Stimulated activated CD4-positive, alpha-beta T cell treated with anti-CD3 and anti-CD28 coated beads, Interleukin-12 subunit alpha, Interleukin-12 subunit beta, amount 100 ng/mL, for 4 hours (primary cell): ENCODE measurements around the gene TMEM143.

Source experiments
- DNase-seq: peaks from one replicate; pipeline ENCODE4 v3.0.0-alpha.2; 2020

The TMEM143 gene

DNA sequence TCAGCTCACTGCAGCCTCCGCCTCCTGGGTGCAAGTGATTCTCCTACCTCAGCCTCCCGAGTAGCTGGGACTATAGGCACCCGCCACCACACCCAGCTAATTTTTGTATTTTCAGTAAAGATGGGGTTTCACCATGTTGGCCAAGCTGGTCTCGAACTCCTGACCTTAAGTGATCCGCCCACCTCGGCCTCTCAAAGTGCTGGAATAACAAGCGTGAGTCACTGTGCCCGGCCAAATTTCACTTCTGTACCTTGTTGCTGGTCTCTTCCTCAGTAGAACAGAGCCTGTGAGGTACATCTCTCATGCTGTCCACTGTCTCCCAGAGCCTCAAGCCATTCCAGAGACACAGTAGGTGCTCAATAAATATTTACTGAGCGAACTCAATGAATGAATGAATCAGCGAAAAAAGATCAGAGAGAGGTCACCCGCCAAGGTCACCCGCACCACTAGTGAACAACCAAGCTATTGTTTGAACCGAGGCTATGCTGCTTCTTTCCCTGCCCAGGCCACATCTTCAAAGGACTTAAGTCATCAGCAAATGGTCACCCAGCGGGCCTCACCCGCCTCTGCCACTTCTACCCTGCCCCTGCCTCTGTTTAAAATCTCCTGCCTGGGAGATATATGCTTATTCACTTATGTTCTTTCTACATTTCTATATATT lies 9.3 kb downstream of the TMEM143 start:
- no peak for DNase-seq

DNA sequence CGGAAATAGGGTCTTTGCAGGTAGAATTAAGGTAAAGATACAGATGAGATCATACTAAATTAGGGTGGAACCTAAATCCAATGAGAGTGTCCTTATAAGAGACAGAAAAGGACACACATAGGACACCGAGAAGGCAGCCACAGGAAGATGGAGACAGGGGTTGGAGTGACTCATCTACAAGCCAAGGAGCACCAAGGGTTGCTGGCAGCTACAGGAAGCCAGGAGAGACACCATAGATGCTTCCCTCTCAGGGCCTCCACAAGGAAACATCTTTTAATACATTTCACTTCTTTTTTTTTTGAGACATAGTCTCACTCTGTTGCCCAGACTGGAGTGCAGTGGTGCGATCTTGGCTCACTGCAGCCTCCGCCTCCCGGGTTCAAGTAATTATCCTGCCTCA lies 10.1 kb downstream of the TMEM143 start:
- no peak for DNase-seq

DNA sequence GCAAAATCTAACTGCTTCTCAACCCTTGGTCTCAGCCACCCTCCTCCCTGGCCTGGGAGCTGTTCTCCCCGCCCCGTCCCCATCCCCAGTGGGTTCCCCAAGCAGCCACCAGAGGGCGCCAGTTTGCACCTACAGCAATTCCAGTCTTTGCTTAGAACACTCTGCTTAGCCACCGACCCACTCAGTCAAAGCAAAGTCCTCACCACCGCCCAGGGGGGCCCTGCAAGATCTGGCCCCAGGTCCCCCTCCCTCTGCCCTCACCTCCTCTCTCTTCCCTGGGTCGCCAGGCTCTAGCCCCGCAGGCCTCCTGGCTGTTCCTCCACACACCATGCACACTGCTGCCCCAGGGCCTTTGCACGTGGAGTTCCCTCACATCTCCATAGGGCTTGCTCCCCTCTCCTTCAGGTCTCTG lies 12.4 kb downstream of the TMEM143 start:
- peak; percentile 80 for DNase-seq

DNA sequence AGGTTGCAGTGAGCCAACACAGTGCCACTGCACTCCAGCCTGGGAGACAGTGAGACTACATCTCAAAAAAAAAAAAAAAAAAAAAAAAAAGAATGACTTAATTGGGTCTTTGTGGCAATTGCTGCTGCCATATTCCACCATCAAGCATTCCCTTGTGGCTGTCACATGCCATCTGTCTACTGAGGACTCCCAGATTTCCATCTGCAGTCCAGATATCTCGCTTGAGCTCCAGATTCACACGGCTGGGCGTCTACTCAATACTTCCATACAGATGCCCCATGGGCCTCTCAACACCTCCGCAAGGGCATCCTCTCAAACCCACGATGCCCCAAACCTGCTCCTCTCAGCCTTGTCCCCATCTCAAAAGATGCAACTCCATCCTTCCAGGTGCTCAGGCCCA lies 12.9 kb downstream of the TMEM143 start:
- no peak for DNase-seq

DNA sequence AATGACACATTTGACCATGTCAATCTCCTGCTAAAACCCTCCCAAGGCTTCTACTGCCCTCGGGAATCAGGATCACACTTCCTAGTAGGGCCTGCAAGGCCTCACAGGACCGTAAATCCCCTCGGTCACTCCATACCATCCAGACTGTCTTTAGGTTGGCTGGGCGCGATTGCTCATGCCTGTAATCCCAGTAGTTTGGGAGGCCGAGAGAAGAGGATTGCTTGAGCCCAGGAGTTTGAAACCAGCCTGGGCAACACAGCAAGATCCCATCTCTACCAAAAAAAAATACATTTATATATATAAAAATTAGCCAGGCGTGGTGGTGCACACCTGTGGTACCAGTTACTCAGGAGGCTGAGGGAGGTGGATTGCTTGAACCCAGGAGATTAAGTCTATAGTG lies 15.0 kb downstream of the TMEM143 start:
- DNase-seq: no peak

DNA sequence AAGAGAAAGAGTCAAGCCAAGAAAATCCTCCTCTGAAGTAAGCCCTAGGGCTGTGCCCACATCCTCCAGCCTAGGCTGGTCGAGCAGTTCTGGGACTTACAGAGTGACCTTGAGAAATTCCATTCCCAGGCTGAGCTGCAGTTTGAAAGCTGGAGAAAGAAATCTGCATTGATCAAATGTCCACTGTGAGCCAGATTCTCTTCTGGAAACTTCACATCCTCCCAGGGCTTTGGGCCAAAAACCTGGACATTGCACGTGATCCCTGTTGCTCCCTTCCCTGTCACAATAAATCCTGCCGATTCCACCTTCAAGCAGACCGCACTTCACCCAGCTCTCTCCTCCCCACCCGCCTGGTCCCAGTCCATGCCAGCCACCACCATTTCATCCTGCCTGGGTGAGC lies 15.7 kb downstream of the TMEM143 start:
- DNase-seq: no peak

DNA sequence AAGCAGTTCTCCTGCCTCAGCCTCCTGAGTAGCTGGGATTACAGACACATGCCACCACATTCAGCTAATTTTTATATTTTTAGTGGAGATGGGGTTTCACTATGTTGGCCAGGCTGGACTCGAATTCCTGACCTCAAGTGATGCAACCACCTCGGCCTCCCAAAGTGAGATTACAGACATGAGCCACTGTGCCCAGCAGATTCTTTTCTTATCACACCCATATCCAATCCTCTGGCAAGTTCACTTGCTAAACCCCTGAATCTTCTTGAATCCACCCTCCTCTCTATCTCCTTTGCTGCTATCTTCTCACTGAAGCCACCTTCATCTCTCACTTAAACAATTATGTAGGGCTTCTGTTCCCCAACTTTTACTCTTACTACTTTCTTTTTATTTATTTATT lies 17.5 kb downstream of the TMEM143 start:
- no peak for DNase-seq

DNA sequence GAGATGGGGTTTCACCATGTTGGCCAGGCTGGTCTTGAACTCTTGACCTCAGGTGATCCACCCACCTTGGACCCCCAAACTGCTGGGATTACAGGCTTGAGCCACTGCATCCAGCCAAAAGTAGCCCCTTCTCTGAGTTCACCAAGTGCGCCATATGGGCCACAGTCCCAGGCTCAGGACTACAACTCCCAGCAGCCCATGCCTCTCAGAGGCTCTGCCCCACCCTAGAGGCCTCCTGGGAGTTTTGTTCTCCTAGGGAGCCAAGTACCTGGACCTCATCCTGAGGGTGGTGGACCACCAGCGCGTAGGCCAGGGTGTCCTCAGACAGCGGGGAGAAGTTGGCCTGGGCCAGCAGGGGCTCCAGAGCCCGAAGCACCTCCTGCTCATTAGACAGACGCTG lies 18.8 kb downstream of the TMEM143 start:
- no peak for DNase-seq

DNA sequence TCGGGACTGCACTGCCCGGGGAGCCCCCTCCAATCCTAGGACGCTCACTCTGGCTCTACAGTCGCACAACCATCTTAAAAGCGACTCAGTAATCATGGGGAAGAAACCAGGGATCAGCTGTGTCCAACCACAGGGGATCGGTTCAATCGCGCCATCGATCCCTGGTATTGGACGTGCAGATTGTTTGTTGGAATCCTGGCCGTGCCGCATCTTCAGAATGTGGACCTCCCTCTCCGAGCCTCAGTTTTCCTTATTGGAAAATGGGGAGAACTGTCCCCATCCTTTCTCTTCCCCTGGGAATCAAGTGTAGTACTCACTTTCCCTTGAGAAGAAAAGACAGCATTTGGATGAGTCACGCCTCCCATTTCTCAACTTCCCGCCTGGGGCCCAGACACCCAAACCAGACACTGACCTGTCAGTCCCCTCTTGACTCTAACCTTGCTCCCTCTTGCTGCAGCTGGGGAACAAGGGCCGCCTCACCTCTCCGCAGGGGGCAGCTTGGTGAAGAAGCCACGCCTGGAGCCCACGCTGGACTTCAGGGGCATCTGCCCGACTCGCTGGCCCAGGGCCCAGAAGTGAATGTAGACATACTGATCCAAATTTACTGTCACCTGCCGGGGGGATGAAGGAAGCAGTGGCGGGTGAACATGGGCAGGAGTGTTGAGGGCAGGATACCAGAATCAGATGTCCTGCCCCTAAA lies 20.7 kb downstream of the TMEM143 start:
- no peak for DNase-seq

DNA sequence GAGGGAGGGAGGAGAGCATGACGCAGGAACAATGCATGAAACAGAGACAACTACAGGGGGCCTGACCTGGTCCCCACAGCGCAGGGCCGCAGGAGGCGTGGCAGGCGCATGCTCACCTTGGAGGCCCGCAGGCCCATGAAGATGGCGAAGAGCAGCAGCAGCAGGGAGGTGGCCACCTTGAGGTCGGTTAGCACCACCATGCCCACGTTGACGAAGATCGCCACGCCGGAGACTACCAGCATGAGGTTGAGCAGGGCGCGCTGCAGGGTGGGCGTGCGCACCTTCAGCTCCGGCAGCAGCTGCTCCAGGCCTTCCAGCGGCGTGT lies 21.4 kb downstream of the TMEM143 start:
- DNase-seq: no peak

DNA sequence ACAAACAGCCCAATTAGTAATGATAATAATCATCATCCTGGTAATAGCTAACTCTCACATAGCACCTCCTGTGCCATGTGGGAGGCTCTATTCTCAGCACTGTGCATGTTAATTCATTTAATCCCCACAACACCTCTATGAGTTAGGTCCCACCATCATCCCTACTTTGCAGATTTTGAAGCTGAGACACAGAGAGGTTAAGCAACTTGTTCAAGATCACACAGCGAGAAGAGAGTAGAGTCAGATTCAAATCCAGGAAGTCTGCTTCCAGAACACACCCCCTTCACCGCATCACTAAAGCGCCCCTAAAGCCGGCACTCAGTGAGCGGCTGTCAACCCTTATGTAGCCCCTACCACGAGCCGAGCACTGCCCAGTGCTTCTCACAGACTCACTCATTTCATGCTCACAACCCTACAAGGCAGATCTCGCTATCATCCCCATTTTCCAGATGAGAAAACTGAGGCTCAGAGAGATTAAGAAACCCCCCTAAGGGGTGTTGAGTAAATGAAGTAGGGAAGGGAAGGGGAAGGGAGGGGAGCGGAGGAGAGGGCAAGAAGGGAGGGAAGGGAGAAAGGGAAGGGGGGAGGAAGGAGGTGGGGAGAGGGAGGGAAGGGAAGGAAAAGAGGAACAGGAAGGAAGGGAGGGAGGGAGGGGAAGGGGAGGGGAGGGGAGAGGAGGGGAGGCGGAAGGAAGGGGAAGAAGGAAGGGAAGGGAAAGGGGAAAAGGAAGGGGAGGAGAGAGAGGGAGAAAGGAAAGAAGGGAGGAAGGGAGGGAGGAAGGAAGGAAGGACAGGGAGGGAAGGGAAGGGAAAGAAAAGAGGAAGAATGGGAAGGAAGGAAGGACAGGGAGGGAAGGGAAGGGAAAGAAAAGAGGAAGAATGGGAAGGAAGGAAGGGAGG lies 22.0 kb downstream of the TMEM143 start:
- DNase-seq: no peak

DNA sequence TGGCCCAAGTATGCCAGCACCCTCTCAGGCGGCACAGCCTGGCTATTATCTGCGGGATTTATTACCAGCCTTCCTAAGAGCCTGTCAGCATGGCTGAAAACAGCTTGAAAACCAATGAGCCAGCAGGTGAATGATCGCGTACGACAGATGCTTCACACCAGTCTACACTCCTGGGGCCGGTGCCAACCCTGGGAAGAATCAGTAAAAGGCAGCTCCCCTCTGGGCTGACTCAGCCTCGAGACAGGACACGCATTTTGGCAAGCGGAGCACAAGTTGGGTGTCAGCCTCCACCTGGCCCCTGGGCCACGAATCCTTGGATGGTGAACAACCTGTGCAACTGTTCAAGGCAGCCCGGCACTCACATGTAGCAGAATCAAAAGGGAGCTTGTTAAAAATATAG lies 22.7 kb downstream of the TMEM143 start:
- DNase-seq: no peak

DNA sequence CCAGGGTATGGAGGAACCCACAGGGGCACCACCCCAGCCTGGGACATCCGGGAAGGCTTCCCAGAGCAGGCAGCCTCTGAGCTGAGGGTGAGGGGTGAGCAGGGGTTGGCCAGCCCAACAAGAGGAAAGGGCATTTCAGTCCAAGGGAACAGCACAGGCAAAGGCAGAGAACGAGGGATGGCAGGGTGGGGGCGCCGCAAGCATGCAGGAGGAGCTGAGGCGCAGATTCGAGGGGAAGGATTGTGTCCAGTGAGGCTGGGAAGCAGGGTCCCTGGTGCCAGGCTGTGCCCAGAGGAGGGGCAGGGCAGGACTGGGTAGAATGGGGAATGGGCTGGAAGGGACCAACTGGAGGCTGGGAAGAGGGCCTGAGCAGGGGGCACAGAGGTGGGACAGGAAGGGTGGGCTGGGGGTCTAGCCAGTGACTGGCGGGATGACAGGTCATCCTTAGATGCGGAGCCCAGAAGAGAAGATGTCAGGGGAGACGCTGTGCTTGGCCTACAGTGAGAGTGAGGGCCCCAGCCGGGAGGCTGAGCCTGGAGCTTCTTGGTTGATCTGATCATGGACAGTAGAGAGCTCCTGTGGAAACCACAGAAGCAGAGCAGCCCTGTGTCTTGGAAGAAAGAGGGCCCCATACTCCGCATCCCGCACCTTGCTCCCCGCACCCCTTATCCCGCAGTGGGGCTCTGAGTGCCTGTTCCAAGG lies 24.8 kb downstream of the TMEM143 start:
- DNase-seq: no peak

DNA sequence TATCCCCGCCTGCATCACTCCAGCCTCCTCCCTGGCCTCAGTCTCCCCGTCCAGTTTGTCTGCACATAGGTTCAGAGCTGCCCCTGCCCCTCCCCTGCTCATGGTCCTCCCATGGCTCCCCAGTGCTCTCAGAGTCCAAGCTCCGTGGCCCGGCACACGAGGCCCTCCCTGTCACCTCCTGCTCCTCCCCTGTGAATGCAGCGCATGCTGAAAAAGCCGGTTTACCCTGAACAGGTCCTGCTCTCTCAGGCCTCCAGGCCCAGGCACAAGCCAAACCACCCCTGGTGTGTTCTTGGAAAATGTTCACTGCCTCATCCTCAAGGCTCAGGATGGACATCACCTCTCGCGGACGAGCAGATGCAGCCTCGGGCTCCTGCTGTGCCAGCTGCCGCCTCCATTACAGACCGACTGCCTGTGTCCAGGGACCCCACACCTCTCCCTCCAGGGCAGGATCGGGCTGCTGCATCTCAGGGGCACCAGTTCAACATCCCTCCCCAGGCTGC lies 25.4 kb downstream of the TMEM143 start:
- DNase-seq: no peak

DNA sequence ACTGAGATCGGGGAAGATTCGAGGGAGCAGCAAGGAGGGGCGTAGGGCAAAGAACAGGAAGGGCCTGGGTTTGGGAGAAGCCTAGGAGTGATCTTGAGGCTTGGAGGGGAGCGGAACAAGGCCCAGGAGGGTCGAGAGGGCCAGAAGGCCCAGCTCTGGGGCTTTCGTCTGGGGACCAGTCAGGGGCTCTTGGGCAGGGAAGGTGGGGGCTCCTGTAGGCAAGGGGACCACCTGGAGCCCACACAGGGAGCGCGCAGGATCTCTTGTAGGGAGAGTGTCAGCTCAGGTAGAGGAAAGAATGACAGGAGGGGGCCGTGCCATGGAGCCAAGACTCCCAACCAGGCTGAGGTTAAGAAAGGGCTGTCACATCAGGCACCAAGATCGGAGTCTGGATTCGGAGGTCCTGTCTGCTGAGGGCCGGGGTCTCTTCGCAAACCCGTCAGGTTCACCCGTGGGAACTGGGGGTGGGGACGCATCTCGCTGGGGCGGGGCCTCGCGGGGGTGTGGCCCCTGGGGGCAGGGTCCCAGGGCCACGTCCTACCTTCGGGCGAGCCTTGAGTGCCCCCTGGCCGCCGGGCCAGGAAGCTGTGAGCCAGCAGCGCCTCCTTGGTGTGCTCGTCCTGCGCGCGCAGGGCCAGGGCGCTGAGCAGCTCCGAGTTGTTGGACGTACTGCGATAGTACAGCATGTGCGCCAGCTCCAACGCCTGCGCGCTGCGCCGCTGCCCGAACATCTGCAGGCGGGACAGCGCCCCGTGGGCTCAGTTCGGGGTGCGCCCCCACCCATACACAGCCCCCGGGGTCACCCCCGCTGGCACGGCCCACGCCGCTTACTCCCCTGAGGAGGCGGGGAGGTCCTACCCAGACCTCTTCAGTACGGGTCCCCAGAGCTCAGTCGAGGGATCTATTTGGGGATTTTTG lies 30.0 kb downstream of the TMEM143 start:
- peak; percentile 93 for DNase-seq

DNA sequence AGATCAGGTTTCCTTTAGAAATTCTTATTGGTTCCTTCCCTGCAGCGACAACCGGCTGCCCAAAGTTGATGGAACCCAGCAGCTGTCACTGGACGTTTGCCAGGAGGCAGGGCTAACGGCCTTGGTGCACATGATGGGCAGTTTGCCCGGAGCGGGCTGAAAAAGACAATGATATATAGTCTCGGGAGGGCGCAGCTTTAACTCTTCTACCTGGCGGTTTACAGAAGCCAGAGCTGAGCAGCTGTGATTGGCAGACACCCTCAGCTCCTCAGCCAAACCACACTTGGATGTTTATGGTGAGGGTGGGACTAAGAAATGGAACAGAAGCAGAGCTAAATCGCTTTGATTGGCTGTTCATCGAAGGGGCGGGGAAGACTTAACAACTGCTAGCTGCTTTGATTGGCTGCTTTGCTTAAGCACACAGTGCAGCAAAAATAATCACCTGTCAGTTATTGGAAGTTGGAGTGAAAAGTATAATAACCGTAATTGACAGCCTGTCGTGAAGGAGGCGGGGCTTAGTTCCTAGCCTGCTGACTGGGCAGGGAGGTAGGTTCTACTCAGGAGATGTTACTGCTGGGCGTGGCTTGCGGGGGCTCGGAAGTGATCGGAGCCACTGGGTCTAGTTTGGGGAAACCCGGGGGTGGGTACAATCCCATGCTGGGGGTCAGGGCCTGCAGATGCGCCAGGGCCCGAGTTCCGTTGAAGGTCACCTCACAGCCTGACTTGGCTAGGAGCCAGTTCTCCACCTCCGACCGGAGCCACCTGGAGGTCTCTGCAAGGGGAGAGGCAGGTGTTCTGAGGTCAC lies 30.9 kb downstream of the TMEM143 start:
- peak; percentile 84 for DNase-seq

DNA sequence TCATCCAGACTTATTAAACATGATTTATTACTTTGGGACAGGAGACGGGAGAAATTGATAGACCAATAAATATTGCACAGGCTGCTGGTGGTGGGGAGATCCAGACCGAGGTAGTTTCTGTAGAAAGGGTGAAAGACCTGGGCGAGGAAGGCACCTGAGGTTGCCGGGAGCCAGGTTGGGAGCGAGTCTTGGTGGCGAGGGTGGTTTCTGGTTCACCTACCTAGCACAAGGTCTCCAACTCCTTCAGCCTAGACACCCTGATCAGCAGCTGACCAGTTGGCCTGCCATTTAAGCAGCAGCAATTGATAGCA lies 31.4 kb downstream of the TMEM143 start:
- no peak for DNase-seq

DNA sequence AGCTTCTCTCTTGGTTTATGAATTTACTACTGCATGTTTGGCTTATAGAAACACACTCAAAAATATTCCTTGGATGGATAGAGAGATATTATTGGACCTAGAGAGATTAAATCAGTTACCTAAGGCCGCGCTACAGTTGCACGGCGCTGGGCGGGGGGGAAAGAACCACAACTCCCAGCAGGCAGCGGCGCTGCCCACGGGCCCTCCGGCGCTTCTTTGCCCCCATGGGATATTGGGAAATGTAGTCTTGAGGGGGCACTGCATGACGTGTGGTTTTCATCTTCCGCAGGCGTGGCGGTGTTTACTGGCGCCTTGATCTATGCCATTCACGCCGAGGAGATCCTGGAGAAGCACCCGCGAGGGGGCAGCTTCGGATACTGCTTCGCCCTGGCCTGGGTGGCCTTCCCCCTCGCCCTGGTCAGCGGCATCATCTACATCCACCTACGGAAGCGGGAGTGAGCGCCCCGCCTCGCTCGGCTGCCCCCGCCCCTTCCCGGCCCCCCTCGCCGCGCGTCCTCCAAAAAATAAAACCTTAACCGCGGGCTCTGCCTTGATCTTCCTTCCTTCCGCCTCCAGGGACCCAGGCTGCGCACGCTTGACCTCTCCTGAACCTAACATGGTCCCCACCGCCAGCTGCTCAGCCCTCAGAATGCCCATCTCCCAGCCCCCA lies 33.6 kb downstream of the TMEM143 start:
- DNase-seq: peak; percentile 72

DNA sequence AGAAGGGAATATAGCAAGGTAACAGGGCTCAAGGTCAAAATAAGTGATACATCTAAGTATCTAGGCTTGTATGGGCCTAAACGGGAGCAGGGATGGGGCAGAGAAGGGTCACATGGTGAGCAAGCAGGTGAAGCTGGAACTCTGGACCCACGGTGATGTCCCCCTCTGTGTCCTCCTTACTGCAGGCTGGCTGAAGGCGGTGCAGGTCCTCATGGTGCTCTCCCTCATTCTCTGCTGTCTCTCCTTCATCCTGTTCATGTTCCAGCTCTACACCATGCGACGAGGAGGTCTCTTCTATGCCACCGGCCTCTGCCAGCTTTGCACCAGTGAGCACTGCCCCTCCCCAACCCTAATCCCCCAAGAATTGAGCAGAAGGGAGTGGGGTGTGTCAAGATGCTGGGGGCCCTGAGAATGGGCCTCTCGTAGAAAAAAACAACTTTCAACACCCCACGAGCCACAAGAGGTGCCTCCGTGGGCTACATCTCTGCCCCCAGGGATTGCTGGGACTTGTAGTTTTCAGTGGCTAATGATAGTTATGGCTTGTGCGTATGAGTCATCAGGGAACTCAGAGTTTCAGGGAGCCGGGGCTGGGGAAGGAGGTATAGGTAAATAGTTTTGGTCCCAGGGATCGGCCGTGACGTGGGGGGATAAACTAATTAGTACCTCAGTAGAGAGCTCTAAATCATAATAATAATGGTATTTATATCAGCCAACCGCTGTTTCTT lies 34.4 kb downstream of the TMEM143 start:
- DNase-seq: peak; percentile 20
